Naive thymus-derived CD4-positive, alpha-beta T cell (primary cell): Measurements from ENCODE around the gene EVA1B. TPM values are rescaled to one million over a fixed set of nuclear protein-coding genes. Genes with fewer than 3 reads are reported as not detected.
A peak's percentile ranks its signal among the peaks of the same experiment; 100 is the strongest.

Experiments used
- ATAC-seq: fragments of 150-1000 bp; cut with Tn5 transposase; 2 replicates; pipeline ENCODE4 v1.10.0; 2021; ENCODE audit warnings: mild to moderate bottlenecking, moderate library complexity
- CTCF ChIA-PET: fragments of 350-600 bp; sonication (Branson Sonifier 250); formaldehyde crosslinking; loops from one replicate; lab custom pipeline; 2021; ENCODE audit warnings: antibody characterized with exemption; lab: Charles Lee
- POLR2A ChIA-PET: fragments of 350-600 bp; sonication (Branson Sonifier 250); formaldehyde crosslinking; loops from one replicate; lab custom pipeline; 2021; ENCODE audit warnings: antibody characterized with exemption, inconsistent platforms; lab: Charles Lee
- DNase-seq, 9 donors: peaks; one replicate each; pipeline versions ENCODE4 v3.0.0 to v3.0.0-alpha.2; 2020 to 2022; ENCODE audit warnings: mixed read lengths in 1 of 9
- H3K27ac ChIP-seq: one replicate; pipeline ENCODE4 v1.7.0; 2013; ENCODE audit warnings: mild to moderate bottlenecking, low read depth, low read length, moderate library complexity
- H3K27me3 ChIP-seq, 2 donors: one replicate each; pipeline ENCODE4 v1.7.0; 2013; ENCODE audit warnings: low read length in 2 of 2, mild to moderate bottlenecking in 2 of 2, moderate library complexity in 2 of 2; ENCODE audit not compliant: control insufficient read depth in 2 of 2, insufficient read depth in 2 of 2
- H3K36me3 ChIP-seq, 3 experiments: 1 replicate in 2 of 3; 2 replicates in 1 of 3; pipeline ENCODE4 v1.7.0; 2013; ENCODE audit warnings: low read length in 3 of 3, mild to moderate bottlenecking in 3 of 3, moderate library complexity in 1 of 3; ENCODE audit not compliant: insufficient read depth in 3 of 3, control insufficient read depth in 2 of 3
- H3K4me1 ChIP-seq, 2 donors: one replicate each; pipeline ENCODE4 v1.7.0; 2013; ENCODE audit warnings: low read length in 2 of 2, mild to moderate bottlenecking in 2 of 2, moderate library complexity in 1 of 2; ENCODE audit not compliant: control insufficient read depth in 2 of 2, insufficient read depth in 2 of 2
- H3K4me3 ChIP-seq: 2 replicates; pipeline ENCODE4 v1.7.0; 2013; ENCODE audit warnings: mild to moderate bottlenecking, low read length
- H3K9me3 ChIP-seq, 3 experiments: 1 replicate in 2 of 3; 2 replicates in 1 of 3; pipeline ENCODE4 v1.7.0; 2013; ENCODE audit warnings: low read length in 3 of 3; ENCODE audit not compliant: control insufficient read depth in 2 of 3
- H3K27ac Mint-ChIP-seq, 9 donors: one replicate each; pipeline ENCODE4 v1.8.0; 2020 to 2022; ENCODE audit warnings: mixed read lengths in 9 of 9, mild to moderate bottlenecking in 8 of 9, moderate library complexity in 5 of 9, inconsistent platforms in 2 of 9
- H3K27me3 Mint-ChIP-seq, 5 donors: one replicate each; pipeline ENCODE4 v1.8.0; 2021 to 2022; ENCODE audit warnings: mixed read lengths in 5 of 5, mild to moderate bottlenecking in 1 of 5
- H3K36me3 Mint-ChIP-seq, 5 donors: one replicate each; pipeline ENCODE4 v1.8.0; 2020 to 2022; ENCODE audit warnings: mixed read lengths in 5 of 5, mild to moderate bottlenecking in 3 of 5, inconsistent platforms in 1 of 5
- H3K4me1 Mint-ChIP-seq, 7 donors: one replicate each; pipeline ENCODE4 v1.8.0; 2020 to 2022; ENCODE audit warnings: mixed read lengths in 7 of 7, mild to moderate bottlenecking in 3 of 7, inconsistent platforms in 1 of 7
- H3K4me3 Mint-ChIP-seq, 10 donors: one replicate each; pipeline ENCODE4 v1.8.0; 2020 to 2022; ENCODE audit warnings: mild to moderate bottlenecking in 10 of 10, mixed read lengths in 10 of 10, moderate library complexity in 6 of 10, inconsistent platforms in 2 of 10
- H3K9me3 Mint-ChIP-seq, 11 donors: one replicate each; pipeline ENCODE4 v1.8.0; 2020 to 2022; ENCODE audit warnings: mixed read lengths in 11 of 11, mild to moderate bottlenecking in 4 of 11, inconsistent platforms in 1 of 11, moderate library complexity in 1 of 11
- intact Hi-C, 2 donors: fragments of 100-400 bp; cut with micrococcal nuclease; formaldehyde crosslinking; loops; one replicate each; pipeline ENCODE4 v1.15.1; 2023
- polyA plus RNA-seq, 2 donors: library from polyadenylated mRNA; unstranded; fragments of 300-500 nt; fragmentation: Illumina TruSeq; gene quantifications; one replicate each; pipeline ENCODE4 v1.2.3, GENCODE V29; 2021
- total RNA-seq, 6 experiments: library from RNA in 5 of 6; stranded (reverse) in 5 of 6; gene quantifications; 1 replicate in 5 of 6; 2 replicates in 1 of 6; pipeline ENCODE4 v1.2.3 and lab custom pipeline; 2021 to 2026

The EVA1B gene
- total and polyA plus RNA-seq, 7 experiments from 2014 or later, result 0.43 to 12.5 (median 1.5) TPM

DNA sequence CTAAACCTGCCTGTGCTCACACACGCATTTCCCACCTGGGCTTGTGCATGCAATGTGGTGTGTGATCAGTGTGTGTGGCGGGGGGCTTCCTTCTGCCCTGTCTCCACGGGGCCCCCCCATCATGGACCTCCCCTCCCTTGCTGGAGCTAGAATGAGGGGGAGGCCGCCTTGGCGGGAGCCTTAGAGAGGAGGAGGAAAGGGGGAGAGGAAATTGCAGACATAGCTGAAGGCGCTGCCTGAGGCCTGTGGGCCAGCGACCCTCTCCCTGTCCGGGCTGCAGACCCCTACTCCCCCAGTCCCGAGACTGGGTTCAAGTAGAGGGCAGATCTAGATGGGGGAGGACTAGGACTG, 883 bp upstream of the EVA1B start:
- Histone ChIP-seq H3K4me1 (peaks cover 10 to 11% of the 10 kb centered on the region in 2 donors), H3K27ac (no peak overlapping the region), H3K27me3 (no peaks in the 10 kb centered on the region), H3K9me3 (no peaks in the 10 kb centered on the region), H3K4me3 (no peak overlapping the region), H3K36me3 (no peaks in the 10 kb centered on the region)
- intact Hi-C loops, result no loop called here
- Mint-ChIP-seq H3K9me3 (no peaks in the 10 kb centered on the region), H3K36me3 (peaks cover 0 to 4% (median 0%) of the 10 kb centered on the region in 5 donors), H3K4me1 (peaks cover 14 to 36% (median 23%) of the 10 kb centered on the region in 7 donors), H3K4me3 (peak overlapping the region; percentile 62 to 85 (median 79)), H3K27ac (peak overlapping the region in 4 of 9 donors; percentile 24 to 77 (median 44)), H3K27me3 (peaks cover 0 to 5% (median 0%) of the 10 kb centered on the region in 5 donors)
- DNase-seq (no peak), ATAC-seq (no peak)
- ChIA-PET CTCF (interaction anchor here (3.3 kb wide), 1 partner anchor 18 kb away, joined by 9 read pairs; no protein-coding TSS in a partner anchor), POLR2A (interaction anchor here (1.1 to 1.6 kb wide), 3 partner anchors 17 to 42 kb away, joined by 4 to 6 read pairs (median 4); no protein-coding TSS in a partner anchor)

DNA sequence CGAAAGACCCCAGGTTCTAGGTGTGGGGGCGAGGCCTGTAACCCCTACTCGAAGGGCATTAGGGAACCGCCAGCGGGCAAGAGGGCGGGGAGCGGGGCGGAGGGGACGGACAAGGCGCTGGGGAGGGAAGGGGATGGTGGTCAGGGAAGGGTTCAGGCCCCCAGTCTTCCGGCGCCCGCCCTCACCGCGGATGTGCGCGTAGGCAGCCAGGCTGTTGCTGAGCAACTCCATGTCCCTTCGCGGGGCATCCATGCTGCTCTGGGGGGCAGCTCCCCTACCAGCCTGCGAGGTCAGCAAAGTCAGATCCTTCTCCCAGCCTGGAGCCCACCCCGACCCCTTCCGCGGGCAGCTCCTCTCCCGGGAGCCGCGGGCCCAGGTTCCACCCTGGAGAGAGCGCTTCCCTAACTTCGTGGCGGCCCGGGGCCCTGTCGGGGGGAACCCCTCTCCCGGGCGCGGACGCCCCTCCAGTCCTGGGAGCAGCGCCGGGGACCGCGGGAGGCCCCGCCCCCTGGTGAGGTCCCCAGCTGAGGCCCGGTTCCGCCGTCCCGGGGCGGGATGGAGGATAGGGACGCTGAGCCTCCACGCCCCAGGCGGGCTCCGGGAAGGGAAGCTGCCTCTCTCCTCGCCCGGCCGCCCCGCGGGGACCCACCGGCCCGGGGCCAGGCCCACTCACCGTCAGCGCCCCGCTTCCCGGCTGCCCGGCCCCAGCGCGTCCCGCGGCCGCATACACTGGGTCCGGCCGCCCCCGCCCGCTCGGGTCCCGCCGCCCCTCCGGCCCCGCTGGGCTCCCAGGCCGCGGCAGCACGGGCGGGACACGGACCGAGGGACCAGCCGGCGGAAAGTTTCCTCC, 434 bp downstream of the EVA1B start:
- POLR2A ChIA-PET, result interaction anchor here (0.6 to 1.6 kb wide), 3 partner anchors 44 to 112 kb away, joined by 3 to 6 read pairs (median 4); no protein-coding TSS in a partner anchor
- intact Hi-C loops, result loop anchor here in 1 of 2 donors (1.0 to 2.0 kb wide), 2 partner anchors 44 to 63 kb away; no protein-coding TSS in a partner anchor

DNA sequence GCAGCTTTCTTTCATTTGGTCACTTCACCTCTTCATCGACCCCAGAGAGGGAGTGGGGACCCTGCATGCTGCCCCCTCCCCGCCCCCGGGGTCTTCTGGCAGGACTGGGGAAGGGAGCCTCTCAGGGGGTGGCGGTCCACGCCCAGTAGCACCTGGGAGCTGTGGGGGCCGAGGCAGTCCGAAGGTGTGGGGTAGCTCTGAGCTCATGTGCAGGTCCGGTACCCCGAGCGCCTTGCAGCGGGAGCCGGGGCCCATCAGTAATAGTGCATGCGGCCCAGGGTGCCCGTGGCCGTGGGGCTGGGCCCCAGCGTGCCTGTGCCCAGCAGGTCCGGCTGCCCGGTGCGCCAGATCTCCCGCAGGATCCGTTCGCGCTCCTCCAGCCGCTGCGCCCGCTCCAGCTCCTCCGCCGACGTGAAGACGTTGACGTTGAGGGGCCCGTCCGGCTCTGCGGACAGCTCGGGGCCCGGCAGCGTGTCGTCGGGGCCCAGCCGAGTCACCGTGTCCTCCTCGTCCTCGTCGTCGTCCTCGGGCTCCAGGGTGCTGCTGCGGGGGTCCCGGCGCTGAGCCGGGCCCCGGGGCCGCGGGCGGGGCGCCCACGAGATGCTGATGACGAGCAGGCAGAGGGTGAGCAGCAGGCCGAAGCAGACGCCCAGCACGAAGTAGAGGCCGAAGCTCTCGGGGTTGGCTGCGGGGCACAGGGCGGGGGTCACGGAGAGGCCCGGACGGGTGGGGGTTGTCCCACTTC, 1.2 kb downstream of the EVA1B start:
- no peak overlapping the region for H3K4me3 ChIP-seq
- H3K36me3 Mint-ChIP-seq, result peaks cover 0 to 10% (median 0%) of the 10 kb centered on the region in 5 donors

More for the DNA sequence above, 434 bp downstream of the EVA1B start:
- ATAC-seq, result peak; percentile 52
- Mint-ChIP-seq H3K36me3 (peaks cover 0 to 5% (median 0%) of the 10 kb centered on the region in 5 donors), H3K27ac (peak overlapping the region in 2 of 9 donors; percentile 14 to 30), H3K4me3 (peak overlapping the region; percentile 50 to 87 (median 75)), H3K27me3 (peaks cover 0 to 5% (median 0%) of the 10 kb centered on the region in 5 donors), H3K4me1 (peaks cover 14 to 33% (median 23%) of the 10 kb centered on the region in 7 donors), H3K9me3 (no peaks in the 10 kb centered on the region)
- peak overlapping the region; percentile 21 for H3K27ac ChIP-seq
- H3K4me3 ChIP-seq, result peak overlapping the region; percentile 30
- H3K27me3 ChIP-seq, result no peaks in the 10 kb centered on the region
- DNase-seq, result peak in 5 of 9 donors; percentile 22 to 62 (median 30)
- no peaks in the 10 kb centered on the region for H3K9me3 ChIP-seq
- CTCF ChIA-PET, result interaction anchor here (3.3 kb wide), 1 partner anchor 20 kb away, joined by 9 read pairs; no protein-coding TSS in a partner anchor
- no peaks in the 10 kb centered on the region for H3K36me3 ChIP-seq
- peaks cover 10 to 11% of the 10 kb centered on the region in 2 donors for H3K4me1 ChIP-seq

DNA sequence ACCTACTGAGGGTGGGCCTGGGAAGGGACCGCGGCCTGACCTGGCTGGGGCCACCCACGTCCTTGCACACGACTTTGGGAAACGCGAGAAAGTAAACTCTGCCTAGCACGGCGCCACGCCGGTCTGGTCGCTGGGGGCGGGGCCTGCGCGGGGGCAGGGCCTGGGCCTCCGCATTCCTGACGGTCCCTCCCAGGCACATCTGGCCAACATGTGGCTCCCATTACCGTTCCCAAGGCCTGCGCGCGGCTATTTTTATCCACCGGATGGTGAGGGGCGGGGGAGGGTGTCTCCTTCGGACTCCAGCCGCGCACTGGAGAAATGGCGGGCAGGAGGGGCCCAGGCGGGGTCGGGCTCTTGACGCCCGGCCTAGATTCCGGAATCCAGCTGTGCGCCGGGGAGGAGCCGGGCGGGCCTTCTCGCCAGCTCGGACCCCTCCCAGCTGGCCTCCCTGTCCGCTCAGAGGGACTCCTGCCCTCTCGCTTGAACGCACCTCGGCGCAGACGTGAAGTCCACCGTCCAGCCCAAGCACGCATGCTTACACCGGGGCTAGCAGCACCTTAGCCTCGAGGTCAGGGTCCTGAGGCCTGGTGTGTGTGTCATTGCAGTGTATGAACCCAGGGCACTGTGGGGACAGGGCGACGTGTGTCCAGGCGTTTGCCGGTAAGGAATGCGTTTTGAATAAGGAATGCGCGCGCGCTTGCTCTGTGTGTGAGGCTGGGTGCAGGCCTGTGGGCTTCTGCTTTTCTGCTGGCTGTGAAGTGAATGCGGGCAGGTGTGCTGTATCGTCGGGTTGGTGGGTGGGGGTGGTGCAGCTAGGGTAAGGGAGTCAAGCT, 2.1 kb downstream of the EVA1B start:
- H3K4me1 ChIP-seq, result peaks cover 10 to 11% of the 10 kb centered on the region in 2 donors
- intact Hi-C loops, result loop anchor here in 1 of 2 donors (2.0 kb wide), 1 partner anchor 15 kb away; the partner anchor contains the start of gene SH3D21
- peak overlapping the region; percentile 37 for H3K4me3 ChIP-seq
- peak overlapping the region; percentile 14 for H3K27ac ChIP-seq
- peak in 5 of 9 donors; percentile 12 to 51 (median 23) for DNase-seq
- CTCF ChIA-PET, result interaction anchor here (3.3 kb wide), 1 partner anchor 21 kb away, joined by 9 read pairs; no protein-coding TSS in a partner anchor
- peaks cover 0 to 5% (median 0%) of the 10 kb centered on the region in 5 donors for H3K27me3 Mint-ChIP-seq
- no peaks in the 10 kb centered on the region for H3K36me3 ChIP-seq
- H3K27ac Mint-ChIP-seq, result peak overlapping the region in 3 of 9 donors; percentile 49 to 90 (median 62)
- H3K27me3 ChIP-seq, result no peaks in the 10 kb centered on the region
- peak overlapping the region; percentile 62 to 87 (median 80) for H3K4me3 Mint-ChIP-seq
- no peaks in the 10 kb centered on the region for H3K9me3 Mint-ChIP-seq
- peak; percentile 43 for ATAC-seq
- H3K4me1 Mint-ChIP-seq, result peaks cover 14 to 29% (median 23%) of the 10 kb centered on the region in 7 donors
- peaks cover 0 to 10% (median 0%) of the 10 kb centered on the region in 5 donors for H3K36me3 Mint-ChIP-seq
- H3K9me3 ChIP-seq, result no peaks in the 10 kb centered on the region
- POLR2A ChIA-PET, result interaction anchor here (0.7 to 1.6 kb wide), 4 partner anchors 15 to 509 kb away, joined by 3 to 4 read pairs (median 3); partner anchors contain the start of gene SH3D21

More for the DNA sequence above, 1.2 kb downstream of the EVA1B start:
- no peaks in the 10 kb centered on the region for H3K9me3 Mint-ChIP-seq
- peaks cover 14 to 29% (median 23%) of the 10 kb centered on the region in 7 donors for H3K4me1 Mint-ChIP-seq
- Histone ChIP-seq H3K27me3 (no peaks in the 10 kb centered on the region), H3K27ac (no peak overlapping the region), H3K36me3 (no peaks in the 10 kb centered on the region), H3K4me1 (peaks cover 10 to 11% of the 10 kb centered on the region in 2 donors), H3K9me3 (no peaks in the 10 kb centered on the region)
- H3K27me3 Mint-ChIP-seq, result peaks cover 0 to 5% (median 0%) of the 10 kb centered on the region in 5 donors
- DNase-seq (peak in 1 of 9 donors; percentile 5), ATAC-seq (no peak)
- H3K4me3 Mint-ChIP-seq, result peak overlapping the region in 9 of 10 donors; percentile 68 to 87 (median 76)
- ChIA-PET POLR2A (interaction anchor here (0.7 to 1.6 kb wide), 4 partner anchors 16 to 510 kb away, joined by 3 to 4 read pairs (median 3); partner anchors contain the start of gene SH3D21), CTCF (interaction anchor here (3.3 kb wide), 1 partner anchor 20 kb away, joined by 9 read pairs; no protein-coding TSS in a partner anchor)
- H3K27ac Mint-ChIP-seq, result peak overlapping the region in 2 of 9 donors; percentile 62 to 90
- intact Hi-C loops, result loop anchor here in 1 of 2 donors (2.0 kb wide), 1 partner anchor 45 kb away; no protein-coding TSS in a partner anchor

DNA sequence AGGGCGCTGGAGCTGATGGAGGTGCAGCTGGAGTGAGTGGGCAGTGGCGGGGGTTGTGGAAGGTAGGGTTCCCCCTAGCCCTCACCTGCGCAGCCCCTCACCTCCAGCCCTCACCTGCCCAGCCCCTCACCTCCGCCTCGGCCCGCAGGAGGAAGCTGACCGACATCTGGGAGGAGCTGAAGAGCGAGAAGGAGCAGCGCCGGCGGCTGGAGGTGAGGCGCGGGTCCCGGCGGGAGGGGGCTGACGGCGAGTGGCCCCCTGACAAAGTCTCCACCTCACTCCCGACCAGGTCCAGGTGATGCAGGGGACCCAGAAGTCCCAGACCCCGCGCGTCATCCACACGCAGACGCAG, 2.7 kb downstream of the EVA1B start:
- ATAC-seq, result no peak
- H3K27me3 ChIP-seq, result no peaks in the 10 kb centered on the region
- H3K4me3 ChIP-seq, result peak overlapping the region; percentile 37
- Mint-ChIP-seq H3K27me3 (peaks cover 0 to 5% (median 0%) of the 10 kb centered on the region in 5 donors), H3K36me3 (peaks cover 0 to 10% (median 0%) of the 10 kb centered on the region in 5 donors), H3K4me3 (peak overlapping the region; percentile 68 to 87 (median 80)), H3K4me1 (peaks cover 14 to 29% (median 23%) of the 10 kb centered on the region in 7 donors), H3K27ac (peak overlapping the region in 6 of 9 donors; percentile 26 to 81 (median 44)), H3K9me3 (no peaks in the 10 kb centered on the region)
- peak overlapping the region; percentile 14 for H3K27ac ChIP-seq
- H3K4me1 ChIP-seq, result peaks cover 10 to 11% of the 10 kb centered on the region in 2 donors
- CTCF ChIA-PET, result no interaction called here
- no peaks in the 10 kb centered on the region for H3K9me3 ChIP-seq
- POLR2A ChIA-PET, result interaction anchor here (1.2 to 1.5 kb wide), 2 partner anchors 14 to 98 kb away, joined by 5 to 6 read pairs; partner anchors contain the start of gene SH3D21
- no peaks in the 10 kb centered on the region for H3K36me3 ChIP-seq
- intact Hi-C loops, result loop anchor here (1.0 to 2.0 kb wide), 2 partner anchors 13 to 14 kb away; partner anchors contain the start of gene SH3D21 (in 1 of the 2)
- DNase-seq, result peak in 1 of 9 donors; percentile 5
